ENCODE results near the gene SLC13A4. TPM values are rescaled to one million over a fixed set of nuclear protein-coding genes. Genes with fewer than 3 reads are reported as not detected.
"Not testable (repeated sequence)": the region's sequence is repeated elsewhere in the genome, so short reads cannot be mapped to it uniquely, and the experiment has no call there.

The SLC13A4 gene
- total and polyA plus RNA-seq, 8 donors, result 3.5 to 7.7 (median 5.4) TPM; not detected in 2

DNA sequence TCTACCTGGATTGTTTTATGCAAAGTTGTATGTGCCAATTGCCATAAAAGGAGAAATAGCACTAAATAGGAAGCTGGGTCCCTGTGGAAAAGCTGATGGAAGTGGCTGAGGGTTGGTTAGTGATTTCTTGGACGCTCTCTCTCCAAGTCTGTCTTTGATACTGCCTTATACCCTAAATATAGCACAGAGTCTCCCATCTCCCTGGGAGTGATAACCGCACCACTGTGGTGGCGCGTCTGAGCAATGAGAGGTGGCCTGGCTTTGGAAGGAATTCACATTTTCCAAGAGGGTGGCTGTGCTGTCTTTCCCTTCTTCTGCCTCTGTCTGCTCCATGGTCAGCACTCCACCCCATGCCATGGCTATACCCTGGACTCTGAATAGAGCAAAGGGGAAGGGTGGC, 34.4 kb downstream of the SLC13A4 start:
- TF ChIP-seq, protein P1, sequence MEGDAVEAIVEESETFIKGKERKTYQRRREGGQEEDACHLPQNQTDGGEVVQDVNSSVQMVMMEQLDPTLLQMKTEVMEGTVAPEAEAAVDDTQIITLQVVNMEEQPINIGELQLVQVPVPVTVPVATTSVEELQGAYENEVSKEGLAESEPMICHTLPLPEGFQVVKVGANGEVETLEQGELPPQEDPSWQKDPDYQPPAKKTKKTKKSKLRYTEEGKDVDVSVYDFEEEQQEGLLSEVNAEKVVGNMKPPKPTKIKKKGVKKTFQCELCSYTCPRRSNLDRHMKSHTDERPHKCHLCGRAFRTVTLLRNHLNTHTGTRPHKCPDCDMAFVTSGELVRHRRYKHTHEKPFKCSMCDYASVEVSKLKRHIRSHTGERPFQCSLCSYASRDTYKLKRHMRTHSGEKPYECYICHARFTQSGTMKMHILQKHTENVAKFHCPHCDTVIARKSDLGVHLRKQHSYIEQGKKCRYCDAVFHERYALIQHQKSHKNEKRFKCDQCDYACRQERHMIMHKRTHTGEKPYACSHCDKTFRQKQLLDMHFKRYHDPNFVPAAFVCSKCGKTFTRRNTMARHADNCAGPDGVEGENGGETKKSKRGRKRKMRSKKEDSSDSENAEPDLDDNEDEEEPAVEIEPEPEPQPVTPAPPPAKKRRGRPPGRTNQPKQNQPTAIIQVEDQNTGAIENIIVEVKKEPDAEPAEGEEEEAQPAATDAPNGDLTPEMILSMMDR (IDR thresholded peaks at IDR 0.05), result no peak
- Histone ChIP-seq H3K4me3 (no peak overlapping the region), H3K27me3 (no peaks in the 10 kb centered on the region), H3K36me3 (peaks cover 0 to 13% of the 10 kb centered on the region in 2 donors), H3K4me1 (no peaks in the 10 kb centered on the region), H3K27ac (no peak overlapping the region), H3K9me3 (no peaks in the 10 kb centered on the region)
- intact Hi-C loops (cut with DNase I), result no loop called here
- no peak for ATAC-seq
- DNase-seq, result no peak

DNA sequence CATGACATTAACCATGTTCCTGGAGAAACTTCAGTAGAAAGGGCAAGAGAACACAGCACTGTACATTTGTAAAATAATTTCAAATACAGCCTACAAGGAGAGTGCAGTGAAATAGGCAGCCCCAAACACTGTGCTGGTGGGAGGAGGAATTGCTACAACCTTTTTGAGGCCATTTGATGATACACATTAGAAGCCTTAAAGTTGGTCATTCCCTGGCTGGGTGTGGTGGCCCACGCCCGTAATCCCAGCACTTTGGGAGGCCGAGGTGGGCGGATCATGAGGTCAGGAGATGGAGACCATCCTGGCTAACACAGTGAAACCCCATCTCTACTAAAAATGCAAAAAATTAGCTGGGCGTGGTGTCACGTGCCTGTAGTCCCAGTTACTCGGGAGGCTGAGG, 35.4 kb downstream of the SLC13A4 start:
- H3K27me3 ChIP-seq; H3K4me3 ChIP-seq; DNase-seq; H3K9me3 ChIP-seq; H3K27ac ChIP-seq; ATAC-seq; intact Hi-C loops (cut with DNase I); H3K4me1 ChIP-seq: not testable (repeated sequence)
- H3K36me3 ChIP-seq, result peaks cover 0 to 13% of the 10 kb centered on the region in 2 donors

DNA sequence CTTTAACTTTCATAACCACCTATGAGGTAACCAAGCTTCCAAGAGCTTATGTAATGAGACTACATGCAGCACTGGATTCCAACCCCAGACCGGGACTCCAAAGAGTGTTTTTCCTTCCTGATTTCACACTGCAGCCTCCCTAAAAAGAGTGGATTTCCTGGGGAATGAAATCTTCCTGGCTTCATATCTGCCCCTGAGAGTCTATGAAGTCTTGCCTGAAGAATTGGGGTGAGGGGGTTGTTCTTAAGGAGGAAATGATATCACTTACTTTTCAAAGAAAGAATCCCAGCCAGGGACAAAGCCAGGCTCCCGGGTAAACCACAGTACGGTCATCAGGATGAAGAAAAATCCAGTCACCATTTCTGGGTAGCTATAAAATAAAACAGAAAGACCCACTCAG, 35.9 kb downstream of the SLC13A4 start:
- no peaks in the 10 kb centered on the region for H3K27me3 ChIP-seq
- H3K9me3 ChIP-seq, result no peaks in the 10 kb centered on the region
- no peak for ATAC-seq
- H3K36me3 ChIP-seq, result peaks cover 0 to 13% of the 10 kb centered on the region in 2 donors
- TF ChIP-seq, protein P1 (IDR thresholded peaks at IDR 0.05), result no peak
- intact Hi-C loops (cut with DNase I), result no loop called here
- no peak overlapping the region for H3K27ac ChIP-seq
- H3K4me3 ChIP-seq, result no peak overlapping the region
- no peak for DNase-seq
- H3K4me1 ChIP-seq, result no peaks in the 10 kb centered on the region

DNA sequence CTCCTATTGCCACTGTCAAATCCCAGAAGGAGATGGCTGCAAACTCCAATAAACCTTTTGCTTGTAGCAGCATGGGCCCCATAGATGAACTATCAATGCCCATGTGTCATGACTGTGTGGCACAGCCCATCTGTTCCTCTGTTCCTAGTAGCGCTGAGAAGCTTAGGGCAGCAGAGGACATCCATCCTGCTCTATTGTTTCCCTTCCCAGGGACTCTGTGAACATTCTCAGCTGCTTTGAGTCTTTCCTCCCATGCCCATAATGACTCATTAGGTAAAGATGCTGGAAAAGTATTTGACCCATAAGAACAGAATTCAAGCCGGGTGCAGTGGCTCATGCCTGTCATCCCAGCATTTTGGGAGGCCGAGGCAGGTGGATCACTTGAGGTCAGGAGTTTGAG, 37.4 kb downstream of the SLC13A4 start:
- no peak for ATAC-seq
- H3K9me3 ChIP-seq, result no peaks in the 10 kb centered on the region
- no peaks in the 10 kb centered on the region for H3K27me3 ChIP-seq
- intact Hi-C loops (cut with DNase I), result no loop called here
- H3K36me3 ChIP-seq, result peaks cover 0 to 13% of the 10 kb centered on the region in 2 donors
- no peak for DNase-seq
- no peaks in the 10 kb centered on the region for H3K4me1 ChIP-seq
- H3K27ac ChIP-seq, result no peak overlapping the region
- TF ChIP-seq, protein P1 (IDR thresholded peaks at IDR 0.05), result no peak
- no peak overlapping the region for H3K4me3 ChIP-seq

DNA sequence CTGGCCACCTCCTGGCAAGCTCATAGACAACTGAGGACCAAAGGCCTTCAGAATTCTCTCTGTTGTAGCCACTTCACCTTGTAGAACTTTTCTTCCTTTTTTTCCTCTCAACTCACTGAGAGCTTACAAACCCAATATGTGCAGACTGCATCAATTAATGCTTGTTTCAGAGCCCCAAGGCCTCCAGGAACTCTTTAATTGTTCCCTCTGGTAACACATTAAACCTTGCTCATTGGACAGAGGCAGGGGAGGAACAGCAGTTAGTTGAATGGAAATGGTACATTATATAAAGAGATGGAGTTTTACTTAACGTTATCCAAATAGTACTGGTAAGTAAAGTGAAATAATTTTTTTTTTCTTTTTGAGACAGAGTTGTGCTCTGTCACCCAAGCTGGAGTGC, 40.5 kb downstream of the SLC13A4 start:
- no peaks in the 10 kb centered on the region for H3K27me3 ChIP-seq
- DNase-seq, result no peak
- intact Hi-C loops (cut with DNase I), result no loop called here
- H3K9me3 ChIP-seq, result no peaks in the 10 kb centered on the region
- TF ChIP-seq, protein P1 (IDR thresholded peaks at IDR 0.05), result no peak
- H3K27ac ChIP-seq, result no peak overlapping the region
- H3K36me3 ChIP-seq, result peaks cover 0 to 9% of the 10 kb centered on the region in 2 donors
- no peak for ATAC-seq
- H3K4me3 ChIP-seq, result no peak overlapping the region
- H3K4me1 ChIP-seq, result no peaks in the 10 kb centered on the region

Data from left lung (tissue), 10 donors.